ENCODE data around the gene TFCP2.

TFCP2 gene

GRCh38 chr12:51047655-51048540 lies 125.0 kb downstream of the TFCP2 start, which contains the start of gene LETMD1:
Gene LETMD1 (plus strand): TSS chr12:51048327. CDS start chr12:51048357, 30 bp downstream.
- CTCF ChIA-PET, result interaction anchor here (0.6 to 1.9 kb wide), 10 partner anchors 13 to 303 kb away, joined by 3 to 12 read pairs (median 3); no protein-coding TSS in a partner anchor
- H3K4me1 ChIP-seq (ENCODE audit: control insufficient read depth, insufficient read depth, low read length), result 0 out of 2 replicates have a peak, but pooled peaks cover 3% of the 10 kb centered on the region
- POLR2A ChIA-PET, result interaction anchor here (0.9 to 1.5 kb wide), 2 partner anchors 20 to 35 kb away, joined by 6 to 10 read pairs; partner anchors contain the start of gene CSRNP2
- peaks cover 10 to 12% of the 10 kb centered on the region in 2 experiments; a peak in 2 of 3 replicates for H3K36me3 ChIP-seq (ENCODE audit: control insufficient read depth in 2 of 2, insufficient read depth in 1 of 2, low read length in 2 of 2)
- peak within 1 kb of the TSS; percentile 80 for H3K4me3 ChIP-seq (ENCODE audit: low read depth, low read length)
- H3K9me3 ChIP-seq (ENCODE audit: control insufficient read depth, insufficient read depth, low read depth, low read length), result no peaks in the 10 kb centered on the region
- peak within 1 kb of the TSS; percentile 65 for H3K27ac ChIP-seq (ENCODE audit: extremely low read depth, low read depth, low read length)
- TF ChIP-seq, protein P1, sequence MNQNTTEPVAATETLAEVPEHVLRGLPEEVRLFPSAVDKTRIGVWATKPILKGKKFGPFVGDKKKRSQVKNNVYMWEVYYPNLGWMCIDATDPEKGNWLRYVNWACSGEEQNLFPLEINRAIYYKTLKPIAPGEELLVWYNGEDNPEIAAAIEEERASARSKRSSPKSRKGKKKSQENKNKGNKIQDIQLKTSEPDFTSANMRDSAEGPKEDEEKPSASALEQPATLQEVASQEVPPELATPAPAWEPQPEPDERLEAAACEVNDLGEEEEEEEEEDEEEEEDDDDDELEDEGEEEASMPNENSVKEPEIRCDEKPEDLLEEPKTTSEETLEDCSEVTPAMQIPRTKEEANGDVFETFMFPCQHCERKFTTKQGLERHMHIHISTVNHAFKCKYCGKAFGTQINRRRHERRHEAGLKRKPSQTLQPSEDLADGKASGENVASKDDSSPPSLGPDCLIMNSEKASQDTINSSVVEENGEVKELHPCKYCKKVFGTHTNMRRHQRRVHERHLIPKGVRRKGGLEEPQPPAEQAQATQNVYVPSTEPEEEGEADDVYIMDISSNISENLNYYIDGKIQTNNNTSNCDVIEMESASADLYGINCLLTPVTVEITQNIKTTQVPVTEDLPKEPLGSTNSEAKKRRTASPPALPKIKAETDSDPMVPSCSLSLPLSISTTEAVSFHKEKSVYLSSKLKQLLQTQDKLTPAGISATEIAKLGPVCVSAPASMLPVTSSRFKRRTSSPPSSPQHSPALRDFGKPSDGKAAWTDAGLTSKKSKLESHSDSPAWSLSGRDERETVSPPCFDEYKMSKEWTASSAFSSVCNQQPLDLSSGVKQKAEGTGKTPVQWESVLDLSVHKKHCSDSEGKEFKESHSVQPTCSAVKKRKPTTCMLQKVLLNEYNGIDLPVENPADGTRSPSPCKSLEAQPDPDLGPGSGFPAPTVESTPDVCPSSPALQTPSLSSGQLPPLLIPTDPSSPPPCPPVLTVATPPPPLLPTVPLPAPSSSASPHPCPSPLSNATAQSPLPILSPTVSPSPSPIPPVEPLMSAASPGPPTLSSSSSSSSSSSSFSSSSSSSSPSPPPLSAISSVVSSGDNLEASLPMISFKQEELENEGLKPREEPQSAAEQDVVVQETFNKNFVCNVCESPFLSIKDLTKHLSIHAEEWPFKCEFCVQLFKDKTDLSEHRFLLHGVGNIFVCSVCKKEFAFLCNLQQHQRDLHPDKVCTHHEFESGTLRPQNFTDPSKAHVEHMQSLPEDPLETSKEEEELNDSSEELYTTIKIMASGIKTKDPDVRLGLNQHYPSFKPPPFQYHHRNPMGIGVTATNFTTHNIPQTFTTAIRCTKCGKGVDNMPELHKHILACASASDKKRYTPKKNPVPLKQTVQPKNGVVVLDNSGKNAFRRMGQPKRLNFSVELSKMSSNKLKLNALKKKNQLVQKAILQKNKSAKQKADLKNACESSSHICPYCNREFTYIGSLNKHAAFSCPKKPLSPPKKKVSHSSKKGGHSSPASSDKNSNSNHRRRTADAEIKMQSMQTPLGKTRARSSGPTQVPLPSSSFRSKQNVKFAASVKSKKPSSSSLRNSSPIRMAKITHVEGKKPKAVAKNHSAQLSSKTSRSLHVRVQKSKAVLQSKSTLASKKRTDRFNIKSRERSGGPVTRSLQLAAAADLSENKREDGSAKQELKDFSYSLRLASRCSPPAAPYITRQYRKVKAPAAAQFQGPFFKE (tag by site-specific recombination; IDR thresholded peaks at IDR 0.05; ENCODE audit: borderline replicate concordance), result no peak
- no peak for TF ChIP-seq ZBTB1 (tag by site-specific recombination; IDR thresholded peaks at IDR 0.05)
- TF ChIP-seq ZNF621 (tag by site-specific recombination; IDR thresholded peaks at IDR 0.05), result no peak
- no peak for TF ChIP-seq ZNF174 (tag by site-specific recombination; IDR thresholded peaks at IDR 0.05)
- no peak for TF ChIP-seq ZNF645 (tag by site-specific recombination; IDR thresholded peaks at IDR 0.05)
- no peak for TF ChIP-seq ZNF560 (tag by site-specific recombination; IDR thresholded peaks at IDR 0.05; ENCODE audit: borderline replicate concordance)
- TF ChIP-seq, protein P2, sequence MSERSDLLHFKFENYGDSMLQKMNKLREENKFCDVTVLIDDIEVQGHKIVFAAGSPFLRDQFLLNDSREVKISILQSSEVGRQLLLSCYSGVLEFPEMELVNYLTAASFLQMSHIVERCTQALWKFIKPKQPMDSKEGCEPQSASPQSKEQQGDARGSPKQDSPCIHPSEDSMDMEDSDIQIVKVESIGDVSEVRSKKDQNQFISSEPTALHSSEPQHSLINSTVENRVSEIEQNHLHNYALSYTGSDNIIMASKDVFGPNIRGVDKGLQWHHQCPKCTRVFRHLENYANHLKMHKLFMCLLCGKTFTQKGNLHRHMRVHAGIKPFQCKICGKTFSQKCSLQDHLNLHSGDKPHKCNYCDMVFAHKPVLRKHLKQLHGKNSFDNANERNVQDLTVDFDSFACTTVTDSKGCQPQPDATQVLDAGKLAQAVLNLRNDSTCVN (tag by site-specific recombination; optimal IDR thresholded peaks at IDR 0.05), result peak; percentile 23
- no peak for TF ChIP-seq HOXA7 (CRISPR knock-in tag; IDR thresholded peaks at IDR 0.05; ENCODE audit: borderline replicate concordance)
- TF ChIP-seq, protein P3, sequence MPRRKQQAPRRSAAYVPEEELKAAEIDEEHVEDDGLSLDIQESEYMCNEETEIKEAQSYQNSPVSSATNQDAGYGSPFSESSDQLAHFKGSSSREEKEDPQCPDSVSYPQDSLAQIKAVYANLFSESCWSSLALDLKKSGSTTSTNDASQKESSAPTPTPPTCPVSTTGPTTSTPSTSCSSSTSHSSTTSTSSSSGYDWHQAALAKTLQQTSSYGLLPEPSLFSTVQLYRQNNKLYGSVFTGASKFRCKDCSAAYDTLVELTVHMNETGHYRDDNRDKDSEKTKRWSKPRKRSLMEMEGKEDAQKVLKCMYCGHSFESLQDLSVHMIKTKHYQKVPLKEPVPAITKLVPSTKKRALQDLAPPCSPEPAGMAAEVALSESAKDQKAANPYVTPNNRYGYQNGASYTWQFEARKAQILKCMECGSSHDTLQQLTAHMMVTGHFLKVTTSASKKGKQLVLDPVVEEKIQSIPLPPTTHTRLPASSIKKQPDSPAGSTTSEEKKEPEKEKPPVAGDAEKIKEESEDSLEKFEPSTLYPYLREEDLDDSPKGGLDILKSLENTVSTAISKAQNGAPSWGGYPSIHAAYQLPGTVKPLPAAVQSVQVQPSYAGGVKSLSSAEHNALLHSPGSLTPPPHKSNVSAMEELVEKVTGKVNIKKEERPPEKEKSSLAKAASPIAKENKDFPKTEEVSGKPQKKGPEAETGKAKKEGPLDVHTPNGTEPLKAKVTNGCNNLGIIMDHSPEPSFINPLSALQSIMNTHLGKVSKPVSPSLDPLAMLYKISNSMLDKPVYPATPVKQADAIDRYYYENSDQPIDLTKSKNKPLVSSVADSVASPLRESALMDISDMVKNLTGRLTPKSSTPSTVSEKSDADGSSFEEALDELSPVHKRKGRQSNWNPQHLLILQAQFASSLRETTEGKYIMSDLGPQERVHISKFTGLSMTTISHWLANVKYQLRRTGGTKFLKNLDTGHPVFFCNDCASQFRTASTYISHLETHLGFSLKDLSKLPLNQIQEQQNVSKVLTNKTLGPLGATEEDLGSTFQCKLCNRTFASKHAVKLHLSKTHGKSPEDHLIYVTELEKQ (tag by site-specific recombination; IDR thresholded peaks at IDR 0.05; ENCODE audit: borderline replicate concordance), result 0 out of 2 replicates have a peak, but pooled peaks have one; percentile 71
- TF ChIP-seq ZNF133 (tag by site-specific recombination; IDR thresholded peaks at IDR 0.05), result no peak
- peak; percentile 91 for TF ChIP-seq BCL11B (tag by site-specific recombination; IDR thresholded peaks at IDR 0.05; ENCODE audit: low read depth)
- no peak for TF ChIP-seq ZNF555 (tag by site-specific recombination; conservative IDR thresholded peaks at IDR 0.05)
- peak; percentile 87 for TF ChIP-seq ZFP37 (tag by site-specific recombination; IDR thresholded peaks at IDR 0.05)
- no peak for TF ChIP-seq ZNF114 (tag by site-specific recombination; IDR thresholded peaks at IDR 0.05)
- TF ChIP-seq ZNF175 (tag by site-specific recombination; IDR thresholded peaks at IDR 0.05), result no peak
- no peak for TF ChIP-seq ZBTB49 (tag by site-specific recombination; IDR thresholded peaks at IDR 0.05; ENCODE audit: low read depth)
- no peak for TF ChIP-seq GLI2 (tag by site-specific recombination; IDR thresholded peaks at IDR 0.05; ENCODE audit: borderline replicate concordance, low read depth)
- TF ChIP-seq ZNF157 (tag by site-specific recombination; IDR thresholded peaks at IDR 0.05), result no peak
- TF ChIP-seq OSR2 (tag by site-specific recombination; IDR thresholded peaks at IDR 0.05), result 0 out of 2 replicates have a peak, but pooled peaks have one; percentile 21
- no peak for TF ChIP-seq ZNF266 (tag by site-specific recombination; IDR thresholded peaks at IDR 0.05; ENCODE audit: low read depth)
- TF ChIP-seq ZNF354C (tag by site-specific recombination; IDR thresholded peaks at IDR 0.05; ENCODE audit: borderline replicate concordance, low read depth), result no peak
- no peak for TF ChIP-seq ZNF146 (tag by site-specific recombination; IDR thresholded peaks at IDR 0.05)
